ENCODE data around the gene PPP1R26.
"Not testable (repeated sequence)": the region's sequence is repeated elsewhere in the genome, so short reads cannot be mapped to it uniquely, and the experiment has no call there.

PPP1R26 gene

DNA sequence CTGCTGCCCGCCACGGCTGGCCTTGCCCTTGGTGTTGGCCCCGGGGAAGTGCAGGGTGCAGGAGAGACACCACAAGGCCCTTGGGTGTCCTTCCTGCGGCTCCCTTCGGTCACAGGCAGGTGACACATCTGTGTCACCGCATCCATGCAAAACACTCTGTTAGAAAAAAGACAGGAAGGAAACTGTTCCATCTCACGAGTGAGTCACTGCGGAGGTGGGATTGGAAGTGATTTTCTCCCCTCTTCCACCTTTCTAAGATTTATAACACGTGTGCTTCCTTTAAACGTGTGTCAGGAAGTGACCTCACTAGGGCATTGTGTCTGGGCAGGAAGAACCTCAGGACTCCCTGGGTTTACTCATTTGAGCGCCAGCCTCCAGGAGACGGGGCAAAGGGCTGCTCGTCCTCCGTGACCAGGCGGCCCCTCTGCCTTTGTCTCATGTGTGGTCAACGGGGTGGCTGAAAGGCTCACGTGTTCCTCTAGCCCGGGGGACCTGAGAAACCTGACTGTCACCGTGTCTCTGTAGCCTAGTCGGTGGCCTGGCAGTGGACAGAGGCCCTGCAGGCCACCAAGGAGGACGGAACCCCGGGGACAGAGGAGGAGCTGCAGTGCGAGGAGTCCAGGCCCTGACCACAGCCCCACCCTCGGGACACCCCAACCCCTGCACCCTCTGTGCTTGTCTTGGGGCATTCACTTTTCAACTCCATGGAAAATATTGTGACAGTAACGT is 36.7 kb downstream of the PPP1R26 start:
- H3K4me3 ChIP-seq (ENCODE audit: low read depth, low read length), result no peak overlapping the region

DNA sequence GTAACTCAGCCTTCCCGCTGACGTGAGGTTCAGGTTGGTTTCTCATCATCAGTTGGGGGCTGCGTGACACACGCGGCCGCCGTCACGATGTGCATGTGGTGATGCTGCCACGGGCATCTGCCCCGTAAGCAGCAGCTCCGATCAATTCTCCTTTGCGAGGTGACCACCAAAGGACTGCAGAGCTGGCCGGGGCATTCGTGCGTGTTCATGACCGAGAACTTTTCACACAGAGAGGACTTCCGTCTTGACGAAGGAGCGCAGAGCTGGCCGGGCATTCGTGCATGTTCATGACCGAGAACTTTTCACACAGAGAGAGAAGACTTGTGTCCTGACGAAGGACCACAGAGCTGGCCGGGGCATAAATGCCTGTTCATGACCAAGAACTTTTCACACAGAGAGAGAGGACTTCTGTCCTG is 37.8 kb downstream of the PPP1R26 start:
- no peak overlapping the region for H3K4me3 ChIP-seq (ENCODE audit: low read depth, low read length)

DNA sequence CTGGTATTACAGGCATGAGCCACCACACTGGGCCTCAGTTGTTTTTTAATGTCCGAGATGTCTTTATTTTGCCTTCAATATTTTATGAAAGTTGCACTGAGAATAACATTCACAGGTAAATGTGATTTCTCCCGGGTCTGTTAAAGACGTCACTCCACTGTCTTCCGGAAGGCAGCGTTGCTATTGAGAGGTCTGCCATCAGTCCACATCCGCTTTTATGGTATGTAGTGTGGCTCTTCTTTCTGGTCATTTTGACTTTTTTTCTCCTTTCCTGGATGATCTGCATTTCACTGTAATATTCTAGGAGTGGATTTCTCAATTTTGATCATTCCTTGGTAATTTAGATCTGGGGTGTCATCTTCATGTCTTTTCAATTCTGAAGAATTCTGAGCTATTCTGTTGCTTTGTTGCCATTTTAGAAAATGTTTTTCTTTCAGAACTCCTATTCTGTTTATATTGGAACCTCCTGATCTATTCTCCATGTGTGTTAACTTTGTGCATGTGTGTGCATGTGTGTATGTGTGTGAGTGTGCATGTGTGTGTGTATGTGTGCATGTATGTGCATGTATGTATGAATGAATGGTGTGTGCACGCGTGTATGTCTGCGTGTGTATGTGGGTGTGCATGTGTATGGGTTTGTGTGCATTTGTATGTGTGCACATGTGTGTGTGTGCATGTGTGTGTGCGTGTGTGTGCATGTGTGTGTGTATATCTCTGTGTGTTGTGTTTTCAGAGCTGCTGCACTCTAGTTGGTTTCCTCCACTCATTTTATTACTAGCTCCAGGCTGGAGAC is 39.8 kb downstream of the PPP1R26 start:
- no peak overlapping the region for H3K4me3 ChIP-seq (ENCODE audit: low read depth, low read length)

DNA sequence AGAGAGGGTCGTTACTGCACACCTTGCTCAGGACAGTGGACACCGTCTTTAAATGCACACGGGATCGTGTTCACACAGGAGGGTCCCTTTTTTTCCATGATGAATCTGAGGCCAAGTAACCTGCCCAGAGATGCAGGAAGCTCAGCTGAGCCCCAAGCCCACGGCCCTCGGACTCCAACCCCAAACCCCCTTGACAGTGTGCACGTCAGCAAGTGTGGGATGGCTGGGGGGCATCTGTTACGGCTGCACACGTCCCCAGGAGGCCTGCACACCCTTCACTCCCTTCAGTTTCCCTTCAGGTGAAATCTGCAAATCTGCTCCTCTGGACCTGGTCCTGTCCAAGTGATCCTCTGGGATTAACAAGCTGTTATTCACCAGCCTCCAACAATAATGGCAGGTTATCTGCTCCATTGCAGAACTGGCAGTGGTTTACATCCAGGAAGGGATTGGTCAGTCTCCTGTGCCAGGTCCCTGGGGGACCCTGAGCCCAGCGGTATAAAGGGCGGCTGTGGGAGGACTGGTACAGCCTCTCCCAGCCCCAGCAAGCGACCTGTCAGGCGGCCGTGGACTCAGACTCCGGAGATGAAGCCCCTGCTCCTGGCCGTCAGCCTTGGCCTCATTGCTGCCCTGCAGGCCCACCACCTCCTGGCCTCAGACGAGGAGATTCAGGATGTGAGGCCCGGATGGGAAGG is 41.5 kb downstream of the PPP1R26 start, which contains the start of gene LCN1:
Gene LCN1 (plus strand): TSS at position 525 of the 692 bp plus-strand sequence. CDS start 58 bp downstream, at position 583.
- no peak within 1 kb of the TSS for H3K4me3 ChIP-seq (ENCODE audit: low read depth, low read length)

DNA sequence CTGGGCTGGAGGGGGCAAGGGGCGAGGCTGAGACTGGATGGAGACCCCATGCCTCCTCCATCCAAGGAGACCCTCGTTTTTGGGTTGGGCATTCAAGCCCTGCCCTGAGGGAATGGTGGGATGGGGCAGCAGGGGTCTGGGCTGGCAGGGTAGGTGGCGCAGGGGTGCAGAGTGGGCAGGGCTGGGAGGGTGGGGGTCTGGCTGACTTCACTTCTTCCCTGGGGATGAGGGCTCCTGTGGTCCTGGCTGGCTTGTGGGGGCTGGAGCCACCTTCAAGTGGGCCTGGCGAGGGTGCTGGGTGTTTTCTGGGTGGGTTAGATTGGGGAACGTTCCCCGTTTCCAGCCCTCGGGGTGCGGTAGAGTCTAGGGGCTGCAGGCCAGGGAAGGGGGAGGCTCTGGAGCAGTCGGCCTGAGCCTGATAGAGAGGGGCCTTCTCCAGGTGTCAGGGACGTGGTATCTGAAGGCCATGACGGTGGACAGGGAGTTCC is 42.1 kb downstream of the PPP1R26 start:
- no peak overlapping the region for H3K4me3 ChIP-seq (ENCODE audit: low read depth, low read length)

DNA sequence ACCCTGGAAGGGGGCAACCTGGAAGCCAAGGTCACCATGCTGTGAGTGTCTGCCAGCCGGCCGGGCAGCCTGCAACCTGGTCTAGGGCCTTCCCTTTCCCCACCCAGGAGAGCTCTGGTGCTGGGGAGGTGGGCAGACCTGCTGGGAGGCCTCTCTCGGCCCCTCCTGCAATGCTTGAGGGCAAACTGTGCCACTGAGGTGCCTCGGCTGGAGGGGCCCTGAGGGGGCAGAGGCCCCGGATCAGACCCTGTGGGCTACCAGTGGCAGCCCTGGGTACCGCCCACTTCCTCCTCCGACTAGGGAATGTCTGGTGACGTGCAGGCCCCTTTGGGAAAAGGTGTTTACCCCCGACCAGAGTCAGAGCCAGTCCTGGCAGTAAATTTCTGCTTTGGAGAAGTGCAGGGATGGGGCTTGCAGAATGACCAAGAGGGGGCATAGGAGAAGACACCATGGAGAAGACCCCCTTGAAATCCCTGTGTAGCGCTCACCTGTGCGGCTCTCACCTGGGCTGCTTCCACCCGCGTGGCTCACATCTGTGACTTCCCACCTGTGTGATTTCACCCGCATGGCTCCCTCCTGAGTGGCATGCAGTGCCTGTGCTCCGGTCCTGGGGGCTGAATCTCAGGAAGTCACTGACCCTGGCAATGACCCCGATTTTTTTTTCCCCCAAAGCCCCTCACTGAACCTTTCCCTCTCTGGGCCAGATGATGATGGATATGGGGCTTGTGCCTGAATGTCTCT is 42.7 kb downstream of the PPP1R26 start:
- no peak overlapping the region for H3K4me3 ChIP-seq (ENCODE audit: low read depth, low read length)

DNA sequence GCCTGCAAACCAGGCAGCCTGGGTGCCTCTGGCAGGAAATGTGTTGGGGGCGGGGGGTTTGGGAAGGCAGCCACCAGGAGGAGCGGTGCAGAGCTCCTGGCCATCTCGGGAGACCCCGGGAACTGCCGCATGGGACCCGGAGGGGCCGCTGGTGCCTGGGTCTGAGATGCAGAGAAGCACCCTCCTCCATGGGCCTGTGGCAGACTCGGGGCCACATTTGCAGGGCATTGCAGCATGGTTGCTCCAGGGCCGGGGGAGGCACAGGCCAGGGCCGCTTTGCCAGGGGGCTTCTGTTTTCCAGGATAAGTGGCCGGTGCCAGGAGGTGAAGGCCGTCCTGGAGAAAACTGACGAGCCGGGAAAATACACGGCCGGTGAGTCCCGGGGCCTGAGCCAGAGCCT is 43.3 kb downstream of the PPP1R26 start:
- H3K4me3 ChIP-seq (ENCODE audit: low read depth, low read length), result no peak overlapping the region

DNA sequence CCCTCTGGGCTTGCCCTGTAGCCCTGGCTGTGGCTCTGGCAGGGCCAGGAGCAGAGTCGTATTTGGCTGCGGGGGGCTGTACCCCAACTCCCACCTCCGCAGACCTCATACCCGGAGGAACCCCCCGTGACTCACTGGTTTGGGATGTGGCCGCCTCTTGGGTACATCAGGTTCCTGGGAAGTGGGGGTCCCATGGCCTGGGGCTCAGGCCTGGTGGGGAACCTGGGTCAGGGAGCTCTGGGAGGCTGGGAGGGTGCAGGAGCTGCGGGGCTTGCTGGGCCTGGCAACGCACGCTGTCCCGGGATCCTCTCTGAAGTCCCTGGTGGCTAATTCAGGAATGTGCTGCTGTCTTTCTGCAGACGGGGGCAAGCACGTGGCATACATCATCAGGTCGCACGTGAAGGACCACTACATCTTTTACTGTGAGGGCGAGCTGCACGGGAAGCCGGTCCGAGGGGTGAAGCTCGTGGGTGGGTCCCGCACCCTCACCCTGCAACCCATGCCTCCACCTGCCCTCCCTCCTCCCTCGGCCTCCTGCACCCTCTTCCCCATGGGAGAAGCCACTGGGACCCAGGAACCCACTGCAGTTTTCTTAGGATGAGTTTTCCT is 44.0 kb downstream of the PPP1R26 start:
- H3K4me3 ChIP-seq (ENCODE audit: low read depth, low read length), result no peak overlapping the region

DNA sequence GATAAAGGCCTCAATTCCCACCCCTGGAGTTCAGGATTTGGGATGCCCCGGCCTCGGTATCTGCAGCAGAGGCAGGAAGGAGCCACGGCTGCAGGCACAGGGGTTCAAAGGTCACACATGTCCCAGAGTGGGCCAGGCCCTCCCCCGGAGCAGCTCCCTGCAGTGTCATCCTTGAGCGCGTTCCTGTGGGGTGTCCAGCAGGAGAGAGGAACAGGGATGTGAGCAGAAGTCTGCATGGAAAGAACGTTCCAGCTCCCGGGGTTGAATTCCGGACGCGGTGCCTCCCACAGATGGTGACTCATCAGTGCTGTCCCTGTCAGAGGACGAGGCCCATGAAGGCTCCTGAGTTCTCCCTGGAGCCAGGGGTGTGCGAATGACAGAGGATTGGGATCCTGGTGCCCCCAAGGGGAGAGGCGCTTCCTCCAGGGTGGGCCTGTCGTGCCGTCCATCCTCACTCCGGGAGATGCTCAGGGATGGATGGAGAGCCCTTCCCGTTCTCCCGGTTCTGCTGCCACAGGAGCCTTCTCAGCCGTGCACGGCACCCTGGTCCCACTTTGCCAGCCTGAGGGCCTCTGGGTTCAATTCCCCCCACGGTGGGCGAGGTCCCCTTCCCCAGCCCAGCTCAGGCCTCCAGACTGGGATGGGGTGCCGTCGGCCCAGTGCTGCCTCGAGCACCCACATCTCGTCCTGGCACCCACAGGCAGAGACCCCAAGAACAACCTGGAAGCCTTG is 44.7 kb downstream of the PPP1R26 start:
- H3K4me3 ChIP-seq (ENCODE audit: low read depth, low read length), result no peak overlapping the region

DNA sequence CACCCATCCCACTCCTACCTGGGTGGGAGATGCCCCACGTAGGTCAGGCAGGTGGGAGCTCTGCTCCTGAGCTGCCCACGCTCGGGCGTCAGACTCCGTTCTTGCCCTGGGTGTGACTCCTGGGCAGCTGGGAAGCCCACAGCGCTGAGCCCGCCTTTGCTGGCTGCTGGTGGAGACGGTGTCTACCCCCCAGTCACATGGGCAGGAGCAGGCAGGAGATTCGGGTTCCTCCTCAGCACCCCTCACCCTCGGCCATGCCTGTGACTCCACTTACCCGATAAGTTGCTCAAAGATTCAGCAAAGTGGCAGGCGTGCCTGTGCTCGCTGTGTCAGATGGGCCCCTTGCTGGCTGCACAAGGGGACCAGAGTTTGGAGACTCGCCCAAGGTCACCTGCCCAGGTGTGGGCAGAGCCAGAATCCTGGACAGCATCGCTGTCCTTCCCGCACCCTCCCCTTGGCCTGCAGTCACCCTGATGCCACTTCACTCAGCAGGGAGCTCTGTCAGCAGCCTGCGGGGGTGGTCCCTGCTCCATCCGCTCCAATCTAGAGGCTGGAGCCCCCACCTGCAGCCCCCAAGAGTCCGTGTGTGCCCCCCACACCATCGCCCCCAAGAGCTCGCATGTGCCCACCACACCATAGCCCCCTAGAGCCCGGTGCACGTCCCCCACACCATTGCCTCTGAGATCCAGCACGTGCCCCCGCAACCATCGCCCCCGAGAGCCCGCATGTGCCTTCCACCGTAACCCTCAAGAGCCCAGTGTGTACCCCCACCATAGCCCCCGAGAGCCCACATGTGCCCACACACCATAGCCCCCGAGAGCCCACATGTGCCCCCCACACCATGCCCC is 45.9 kb downstream of the PPP1R26 start:
- H3K4me3 ChIP-seq (ENCODE audit: low read depth, low read length), result no peak overlapping the region

DNA sequence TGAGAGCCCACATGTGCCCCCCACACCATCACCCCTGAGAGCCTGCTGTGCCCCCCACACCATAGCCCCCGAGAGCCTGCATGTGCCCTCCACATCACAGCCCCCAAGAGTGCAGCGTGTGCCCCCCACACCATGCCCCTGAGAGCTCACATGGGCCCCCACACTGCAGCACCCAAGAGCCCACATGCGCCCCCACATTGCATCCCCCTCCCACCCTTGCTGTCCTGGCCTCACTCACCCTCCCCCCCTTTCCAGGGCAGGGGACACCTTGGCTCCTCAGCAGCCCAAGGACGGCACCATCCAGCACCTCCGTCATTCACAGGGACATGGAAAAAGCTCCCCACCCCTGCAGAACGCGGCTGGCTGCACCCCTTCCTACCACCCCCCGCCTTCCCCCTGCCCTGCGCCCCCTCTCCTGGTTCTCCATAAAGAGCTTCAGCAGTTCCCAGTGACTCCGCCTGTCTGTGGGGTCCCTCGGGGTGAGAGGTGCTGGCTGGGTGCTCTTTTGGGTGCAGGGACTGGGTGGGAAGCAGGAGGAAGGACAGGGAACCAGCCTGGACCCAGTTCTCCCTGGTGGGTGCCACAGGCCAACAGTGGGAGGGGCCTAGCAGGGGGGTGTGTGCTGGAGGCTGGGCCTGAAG is 46.6 kb downstream of the PPP1R26 start:
- no peak overlapping the region for H3K4me3 ChIP-seq (ENCODE audit: low read depth, low read length)

DNA sequence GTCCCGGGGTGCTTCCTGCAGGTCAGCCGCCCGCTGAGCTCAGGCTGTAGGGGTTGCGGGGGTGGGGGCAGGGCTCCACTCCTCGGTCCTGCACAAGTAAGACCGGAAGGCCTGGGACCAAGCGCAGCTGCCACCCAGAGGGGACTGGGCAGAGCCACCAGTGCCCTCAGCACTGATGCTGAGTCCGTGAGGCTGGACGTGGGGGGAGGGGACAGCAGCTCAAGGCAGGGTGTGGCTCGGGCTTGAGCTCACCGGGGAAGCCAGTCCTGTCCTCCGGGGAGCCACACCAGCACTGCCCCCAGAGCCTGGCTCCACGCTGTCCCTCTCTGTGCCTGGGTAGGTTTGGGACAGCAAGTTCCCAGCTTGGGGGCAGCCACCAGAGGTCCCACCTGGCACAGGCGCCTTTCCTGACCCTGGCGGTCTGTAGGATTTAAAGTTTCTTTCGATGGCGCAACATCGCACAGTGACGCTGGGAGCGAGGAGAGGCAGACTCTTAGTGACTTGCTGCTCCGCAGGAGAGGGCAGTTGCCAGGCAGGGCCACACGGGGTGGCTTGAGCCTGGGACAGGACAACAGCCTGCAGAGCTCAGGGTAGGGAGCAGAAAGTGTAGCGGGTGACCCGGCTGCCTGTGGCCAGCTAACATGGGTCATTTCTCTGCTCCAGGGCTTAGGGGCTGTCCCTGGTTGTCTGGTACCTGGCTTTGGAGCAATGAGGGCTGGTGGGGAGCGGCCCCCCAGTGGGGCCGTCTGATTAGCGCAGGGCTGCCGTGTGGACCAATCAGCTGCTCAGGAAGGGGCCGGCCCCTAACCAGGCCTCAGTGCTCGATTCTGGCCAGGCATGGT is 47.4 kb downstream of the PPP1R26 start:
- H3K4me3 ChIP-seq (ENCODE audit: low read depth, low read length), result no peak overlapping the region

DNA sequence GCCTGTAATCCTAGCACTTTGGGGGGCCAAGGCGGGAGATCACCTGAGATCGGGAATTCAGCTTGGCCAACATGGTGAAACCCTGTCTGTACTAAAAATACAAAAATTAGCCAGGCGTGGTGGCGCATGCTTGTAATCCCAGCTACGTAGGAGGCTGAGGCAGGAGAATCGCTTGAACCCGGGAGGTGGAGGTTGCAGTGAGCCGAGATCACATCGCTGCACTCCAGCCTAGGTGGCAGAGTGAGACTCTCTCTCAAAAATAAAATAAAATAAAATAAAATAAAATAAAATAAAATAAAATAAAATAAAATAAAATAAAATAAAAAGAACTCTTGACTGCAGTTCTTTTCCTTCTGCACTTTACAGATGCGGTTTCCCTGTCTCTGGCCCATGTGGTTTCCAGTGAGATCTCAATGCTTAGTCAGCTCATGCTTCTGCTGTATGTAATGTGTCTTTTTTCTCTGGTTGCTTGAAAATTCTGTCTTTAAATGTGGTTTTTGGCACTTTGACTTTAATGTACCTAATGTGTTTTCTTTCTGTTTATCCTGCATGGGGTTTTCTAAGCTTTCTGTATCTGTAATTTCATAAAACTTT is 49.4 kb downstream of the PPP1R26 start:
- H3K4me3 ChIP-seq (ENCODE audit: low read depth, low read length), result not testable (repeated sequence)

DNA sequence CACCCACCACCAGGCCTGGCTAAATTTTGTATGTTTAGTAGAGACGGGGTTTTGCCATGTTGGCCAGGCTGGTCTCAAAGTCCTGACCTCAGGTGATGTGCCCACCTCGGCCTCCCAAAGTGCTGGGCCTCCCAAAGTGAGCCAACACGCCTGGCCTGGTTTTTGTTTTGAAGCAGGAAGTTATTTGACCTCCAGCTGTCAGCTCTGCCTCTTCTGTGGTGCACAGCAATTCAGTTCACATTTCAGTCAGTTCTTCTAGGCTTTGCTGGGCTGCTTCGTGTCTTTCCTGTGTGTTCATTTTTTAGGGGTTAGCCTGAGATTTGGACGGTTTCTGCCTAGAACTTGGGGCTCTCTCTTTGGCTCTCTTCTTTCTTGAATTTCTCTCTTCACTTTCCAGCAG is 50.6 kb downstream of the PPP1R26 start:
- H3K4me3 ChIP-seq (ENCODE audit: low read depth, low read length), result no peak overlapping the region

DNA sequence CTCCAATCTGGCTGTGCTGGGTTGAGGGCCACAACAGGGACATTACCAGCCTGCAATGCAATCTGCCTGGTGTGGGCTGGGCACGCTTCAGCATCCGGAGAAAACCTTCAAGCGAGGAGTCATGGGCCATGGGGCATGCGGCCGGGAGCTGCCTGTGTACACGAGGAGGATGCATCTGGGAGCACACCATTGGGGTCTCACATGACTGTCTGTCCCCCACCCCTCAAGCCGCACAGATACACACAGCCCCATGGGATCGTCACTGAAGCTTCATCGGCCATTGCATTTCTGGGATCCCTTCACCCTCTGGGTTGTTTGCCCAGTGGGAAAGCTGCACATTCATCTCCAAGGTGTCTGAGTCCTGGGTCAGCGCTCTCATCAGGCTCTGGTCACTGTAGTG is 51.5 kb downstream of the PPP1R26 start:
- H3K4me3 ChIP-seq (ENCODE audit: low read depth, low read length), result no peak overlapping the region

DNA sequence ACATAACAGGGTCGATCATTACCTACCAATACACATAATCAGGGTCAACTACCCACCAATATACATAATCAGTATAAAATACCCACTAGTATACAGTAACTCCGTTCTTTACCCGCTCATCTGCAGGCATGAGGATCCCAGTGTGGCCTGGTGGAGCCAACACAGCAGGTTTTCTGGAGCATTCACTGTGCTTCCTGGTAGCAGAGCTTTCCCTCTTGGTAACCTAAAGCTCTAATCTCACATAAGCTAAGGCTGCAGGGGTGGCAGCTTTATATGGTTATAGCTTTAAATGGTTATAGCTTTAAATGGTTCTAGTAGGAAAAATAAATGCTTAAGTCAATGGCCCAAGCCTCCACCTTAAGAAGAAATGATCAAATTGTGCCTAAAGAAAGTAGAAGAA is 53.5 kb downstream of the PPP1R26 start:
- H3K4me3 ChIP-seq (ENCODE audit: low read depth, low read length), result no peak overlapping the region

DNA sequence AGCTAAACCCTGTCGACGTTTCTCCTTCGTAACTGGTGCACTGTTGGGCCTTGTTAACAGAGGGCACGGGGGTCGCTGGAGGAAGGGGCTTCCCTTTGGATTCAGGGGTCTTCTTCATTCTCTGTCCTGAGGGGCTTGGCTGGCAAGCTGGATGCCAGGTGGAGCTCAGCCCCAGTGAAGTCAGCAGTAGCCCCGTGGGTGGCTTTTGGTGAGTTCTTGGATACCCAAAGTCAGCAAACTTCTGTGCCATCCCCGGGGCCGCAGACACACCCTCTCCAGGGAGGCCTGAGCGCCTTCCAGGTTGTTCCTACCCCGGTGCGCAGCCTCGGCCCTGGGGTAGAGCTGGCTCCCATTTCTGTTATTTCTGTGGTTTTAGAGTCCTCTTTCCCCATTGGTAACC is 54.1 kb downstream of the PPP1R26 start:
- H3K4me3 ChIP-seq (ENCODE audit: low read depth, low read length), result no peak overlapping the region
